Activated CD8-positive, alpha-beta T cell treated with anti-CD3 and anti-CD28 coated beads for 36 hours (primary cell): ENCODE results near the gene CD36. TPM values are rescaled to one million over a fixed set of nuclear protein-coding genes. Genes with fewer than 3 reads are reported as not detected.

Experiments
- ATAC-seq: fragments of 200-7000 bp; cut with Tn5 transposase; one replicate; pipeline ENCODE4 v1.10.0; 2021; ENCODE audit warnings: mild to moderate bottlenecking, moderate library complexity
- CTCF ChIA-PET: fragments of 350-600 bp; sonication (Branson Sonifier 250); formaldehyde crosslinking; loops from one replicate; lab custom pipeline; 2021; ENCODE audit warnings: antibody characterized with exemption; lab: Charles Lee
- POLR2A ChIA-PET: fragments of 350-600 bp; sonication (Branson Sonifier 250); formaldehyde crosslinking; loops from one replicate; lab custom pipeline; 2021; ENCODE audit warnings: antibody characterized with exemption; lab: Charles Lee
- DNase-seq: peaks from one replicate; pipeline ENCODE4 v3.0.0-alpha.2; 2020
- H3K27ac Mint-ChIP-seq: one replicate; pipeline ENCODE4 v1.8.0; 2021; ENCODE audit warnings: mild to moderate bottlenecking, mixed read lengths
- H3K27me3 Mint-ChIP-seq: one replicate; pipeline ENCODE4 v1.8.0; 2021; ENCODE audit warnings: mixed read lengths
- H3K36me3 Mint-ChIP-seq: one replicate; pipeline ENCODE4 v1.8.0; 2021; ENCODE audit warnings: low read depth, mixed read lengths
- H3K4me1 Mint-ChIP-seq: one replicate; pipeline ENCODE4 v1.8.0; 2021; ENCODE audit warnings: low read depth, mixed read lengths
- H3K4me3 Mint-ChIP-seq: one replicate; pipeline ENCODE4 v1.8.0; 2021; ENCODE audit warnings: mild to moderate bottlenecking, moderate library complexity, mixed read lengths
- H3K9me3 Mint-ChIP-seq: one replicate; pipeline ENCODE4 v1.8.0; 2021; ENCODE audit warnings: mixed read lengths
- CTCF ChIP-seq: fragments of 200-600 bp; IDR thresholded peaks from one replicate; pipeline ENCODE4 v1.8.0; 2022; ENCODE audit warnings: antibody characterized with exemption, mild to moderate bottlenecking
- intact Hi-C: fragments of 100-400 bp; cut with micrococcal nuclease; formaldehyde crosslinking; loops from one replicate; pipeline ENCODE4 v1.10.0; 2022
- total RNA-seq, 2 experiments: library from RNA; stranded (reverse); gene quantifications; one replicate each; pipeline ENCODE4 v1.2.3, GENCODE V29; 2021

CD36 gene
- total RNA-seq, 2 experiments from 2014 or later, result not detected

- DNase-seq, result no peak
- CTCF ChIA-PET, result no interaction called here
- Mint-ChIP-seq H3K4me3 (no peak overlapping the region), H3K27ac (no peak overlapping the region), H3K27me3 (no peaks in the 10 kb centered on the region), H3K36me3 (no peaks in the 10 kb centered on the region), H3K9me3 (no peaks in the 10 kb centered on the region), H3K4me1 (no peaks in the 10 kb centered on the region)
- intact Hi-C loops, result no loop called here
- POLR2A ChIA-PET, result interaction anchor here (0.6 kb wide), 1 partner anchor 28 kb away, joined by 4 read pairs; no protein-coding TSS in a partner anchor
- TF ChIP-seq CTCF, result no peak
- no peak for ATAC-seq
Observed at GRCh38 chr7:80635998-80636397, 2.4 kb upstream of the CD36 start.

GRCh38 chr7:80636709-80637108 lies 1.7 kb upstream of the CD36 start:
- Mint-ChIP-seq H3K36me3 (no peaks in the 10 kb centered on the region), H3K4me3 (no peak overlapping the region), H3K4me1 (no peaks in the 10 kb centered on the region), H3K27ac (no peak overlapping the region), H3K27me3 (no peaks in the 10 kb centered on the region), H3K9me3 (no peaks in the 10 kb centered on the region)
- DNase-seq (no peak), ATAC-seq (no peak)
- POLR2A ChIA-PET, result no interaction called here
- no peak for TF ChIP-seq CTCF
- intact Hi-C loops, result no loop called here
- CTCF ChIA-PET, result no interaction called here

GRCh38 chr7:80637454-80637853 lies 988 bp upstream of the CD36 start:
- H3K4me3 Mint-ChIP-seq, result no peak overlapping the region
- intact Hi-C loops, result no loop called here
- no peak for ATAC-seq
- H3K27ac Mint-ChIP-seq, result no peak overlapping the region
- no peaks in the 10 kb centered on the region for H3K9me3 Mint-ChIP-seq
- DNase-seq, result no peak
- no peaks in the 10 kb centered on the region for H3K36me3 Mint-ChIP-seq
- no peaks in the 10 kb centered on the region for H3K27me3 Mint-ChIP-seq
- no peak for TF ChIP-seq CTCF
- CTCF ChIA-PET, result no interaction called here
- POLR2A ChIA-PET, result no interaction called here
- H3K4me1 Mint-ChIP-seq, result no peaks in the 10 kb centered on the region

GRCh38 chr7:80639011-80639410 lies 569 bp downstream of the CD36 start:
- H3K27me3 Mint-ChIP-seq, result no peaks in the 10 kb centered on the region
- no peak overlapping the region for H3K27ac Mint-ChIP-seq
- DNase-seq (no peak), ATAC-seq (no peak)
- intact Hi-C loops, result no loop called here
- no peak for TF ChIP-seq CTCF
- H3K4me1 Mint-ChIP-seq, result no peaks in the 10 kb centered on the region
- ChIA-PET CTCF (no interaction called here), POLR2A (no interaction called here)
- H3K36me3 Mint-ChIP-seq, result no peaks in the 10 kb centered on the region
- no peak overlapping the region for H3K4me3 Mint-ChIP-seq
- no peaks in the 10 kb centered on the region for H3K9me3 Mint-ChIP-seq

GRCh38 chr7:80640846-80641245 lies 2.4 kb downstream of the CD36 start:
- no peak for TF ChIP-seq CTCF
- no peak overlapping the region for H3K27ac Mint-ChIP-seq
- intact Hi-C loops, result no loop called here
- ATAC-seq (no peak), DNase-seq (no peak)
- H3K4me1 Mint-ChIP-seq, result no peaks in the 10 kb centered on the region
- ChIA-PET POLR2A (no interaction called here), CTCF (no interaction called here)
- H3K9me3 Mint-ChIP-seq, result no peaks in the 10 kb centered on the region
- no peak overlapping the region for H3K4me3 Mint-ChIP-seq
- no peaks in the 10 kb centered on the region for H3K27me3 Mint-ChIP-seq
- H3K36me3 Mint-ChIP-seq, result no peaks in the 10 kb centered on the region
